GDM1 (cell line): Measurements from ENCODE around the gene RPAP3.
"Not testable (repeated sequence)": the region's sequence is repeated elsewhere in the genome, so short reads cannot be mapped to it uniquely, and the experiment has no call there.

ENCODE experiments used
- DNase-seq: peaks from one replicate; lab custom pipeline; 2025; lab: John Stamatoyannopoulos, UW

The RPAP3 gene

GRCh38 chr12:47667935-47668334 lies 37.9 kb downstream of the RPAP3 start:
- not testable (repeated sequence) for DNase-seq

GRCh38 chr12:47652521-47653234 lies 53.2 kb downstream of the RPAP3 start:
- no peak for DNase-seq

- DNase-seq = peak; percentile 74
Measured at GRCh38 chr12:47651368-47652254, 54.2 kb downstream of the RPAP3 start.

- DNase-seq = no peak
Measured at GRCh38 chr12:47650469-47650868, 55.4 kb downstream of the RPAP3 start.

- no peak for DNase-seq
Measured at GRCh38 chr12:47649381-47649780, 56.4 kb downstream of the RPAP3 start.

GRCh38 chr12:47648056-47648579 lies 57.7 kb downstream of the RPAP3 start:
- no peak for DNase-seq

GRCh38 chr12:47642310-47642709 lies 63.5 kb downstream of the RPAP3 start:
- not testable (repeated sequence) for DNase-seq

- no peak for DNase-seq
Measured at GRCh38 chr12:47636908-47637780, 68.7 kb downstream of the RPAP3 start.

- not testable (repeated sequence) for DNase-seq
Measured at GRCh38 chr12:47635770-47636169, 70.1 kb downstream of the RPAP3 start.

GRCh38 chr12:47634127-47634526 lies 71.7 kb downstream of the RPAP3 start:
- DNase-seq = no peak

GRCh38 chr12:47621960-47622359 lies 83.9 kb downstream of the RPAP3 start:
- DNase-seq = no peak

GRCh38 chr12:47617476-47617875 lies 88.4 kb downstream of the RPAP3 start:
- DNase-seq = no peak

- DNase-seq = no peak
Measured at GRCh38 chr12:47616440-47616839, 89.4 kb downstream of the RPAP3 start.

- DNase-seq = no peak
Measured at GRCh38 chr12:47615711-47616110, 90.1 kb downstream of the RPAP3 start.

- DNase-seq = no peak
Measured at GRCh38 chr12:47614521-47614920, 91.3 kb downstream of the RPAP3 start.

- no peak for DNase-seq
Measured at GRCh38 chr12:47612953-47613352, 92.9 kb downstream of the RPAP3 start.

GRCh38 chr12:47611906-47612305 lies 93.9 kb downstream of the RPAP3 start:
- no peak for DNase-seq
